Liver (tissue), 9 donors: Measurements from ENCODE around the gene GRB7. TPM values are rescaled to one million over a fixed set of nuclear protein-coding genes. Genes with fewer than 3 reads are reported as not detected.
A peak's percentile ranks its signal among the peaks of the same experiment; 100 is the strongest.

Experiments
- DNase-seq: peaks from one replicate; pipeline ENCODE4 v3.0.0-alpha.2; 2017; ENCODE audit warnings: low spot score
- H3K27ac ChIP-seq, 2 donors: one replicate each; pipeline ENCODE4 v1.7.0; 2013; ENCODE audit warnings: inconsistent platforms in 2 of 2, low read length in 2 of 2, control low read depth in 1 of 2, low read depth in 1 of 2, mild to moderate bottlenecking in 1 of 2
- H3K27me3 ChIP-seq, 4 donors: one replicate each; pipeline versions ENCODE4 v1.6.1 to v1.7.0; 2013; ENCODE audit warnings: low read length in 3 of 4, inconsistent platforms in 1 of 4, mild to moderate bottlenecking in 1 of 4, moderate library complexity in 1 of 4; ENCODE audit not compliant: control insufficient read depth in 4 of 4, insufficient read depth in 4 of 4
- H3K36me3 ChIP-seq, 4 donors: one replicate each; pipeline versions ENCODE4 v1.6.1 to v1.7.0; 2013; ENCODE audit warnings: low read length in 3 of 4, mild to moderate bottlenecking in 3 of 4, low read depth in 1 of 4, moderate library complexity in 1 of 4; ENCODE audit not compliant: control insufficient read depth in 4 of 4, insufficient read depth in 3 of 4
- H3K4me1 ChIP-seq, 4 donors: one replicate each; pipeline versions ENCODE4 v1.6.1 to v1.7.0; 2013; ENCODE audit warnings: low read length in 3 of 4, mild to moderate bottlenecking in 3 of 4, moderate library complexity in 1 of 4; ENCODE audit not compliant: control insufficient read depth in 4 of 4, insufficient read depth in 4 of 4
- H3K4me3 ChIP-seq, 3 donors: one replicate each; pipeline versions ENCODE4 v1.6.1 to v1.7.0; 2013; ENCODE audit warnings: low read length in 3 of 3, control low read depth in 1 of 3, low read depth in 1 of 3, mild to moderate bottlenecking in 1 of 3
- H3K9ac ChIP-seq, 2 donors: one replicate each; pipeline ENCODE4 v1.7.0; 2013; ENCODE audit warnings: low read length in 2 of 2, mild to moderate bottlenecking in 2 of 2, moderate library complexity in 2 of 2, control low read depth in 1 of 2, low read depth in 1 of 2
- H3K9me3 ChIP-seq, 4 donors: one replicate each; pipeline versions ENCODE4 v1.6.1 to v1.7.0; 2013; ENCODE audit warnings: low read length in 3 of 4; ENCODE audit not compliant: control insufficient read depth in 4 of 4
- ATF3 ChIP-seq: IDR thresholded peaks from 2 replicates; pipeline ENCODE4 v1.6.1; 2016; ENCODE audit warnings: antibody characterized with exemption
- CTCF ChIP-seq: fragments of 150-350 bp; IDR thresholded peaks from 2 replicates; pipeline ENCODE4 v1.5.1; 2017; ENCODE audit warnings: improper control_type of control experiment, low read depth, low read length; ENCODE audit not compliant: missing input control
- EGR1 ChIP-seq, 2 donors: IDR thresholded peaks; 2 replicates each; pipeline ENCODE4 v1.6.1; 2016 to 2018; ENCODE audit warnings: antibody characterized with exemption in 2 of 2, low read depth in 2 of 2
- FOXA1 ChIP-seq: IDR thresholded peaks from 2 replicates; pipeline ENCODE4 v1.6.1; 2016; ENCODE audit warnings: antibody characterized with exemption
- FOXA2 ChIP-seq: IDR thresholded peaks from 2 replicates; pipeline ENCODE4 v1.6.1; 2016; ENCODE audit warnings: antibody characterized with exemption
- GABPA ChIP-seq, 2 donors: IDR thresholded peaks in 1 of 2; conservative IDR thresholded peaks in 1 of 2; 2 replicates each; pipeline ENCODE4 v1.6.1; 2016; ENCODE audit warnings: antibody characterized with exemption in 2 of 2, mild to moderate bottlenecking in 1 of 2, moderate library complexity in 1 of 2
- HNF4A ChIP-seq, 2 donors: conservative IDR thresholded peaks; 2 replicates each; pipeline ENCODE4 v1.6.1; 2016; ENCODE audit warnings: antibody characterized with exemption in 2 of 2, mild to moderate bottlenecking in 2 of 2
- HNF4G ChIP-seq: IDR thresholded peaks from 2 replicates; pipeline ENCODE4 v1.6.1; 2016; ENCODE audit warnings: antibody characterized with exemption
- JUND ChIP-seq, 2 donors: IDR thresholded peaks; 2 replicates each; pipeline ENCODE4 v1.6.1; 2016; ENCODE audit warnings: antibody characterized with exemption in 2 of 2
- NR2F2 ChIP-seq: IDR thresholded peaks from 2 replicates; pipeline ENCODE4 v1.6.1; 2016; ENCODE audit warnings: antibody characterized with exemption
- RAD21 ChIP-seq, 2 donors: IDR thresholded peaks; 2 replicates each; pipeline ENCODE4 v1.6.1; 2016; ENCODE audit warnings: antibody characterized with exemption in 2 of 2, mild to moderate bottlenecking in 2 of 2
- REST ChIP-seq: IDR thresholded peaks from 2 replicates; pipeline ENCODE4 v1.6.1; 2016; ENCODE audit warnings: antibody characterized with exemption, mild to moderate bottlenecking
- RXRA ChIP-seq, 2 donors: IDR thresholded peaks; 2 replicates each; pipeline ENCODE4 v1.6.1; 2017 to 2018; ENCODE audit warnings: antibody characterized with exemption in 2 of 2, mild to moderate bottlenecking in 1 of 2
- TAF1 ChIP-seq: conservative IDR thresholded peaks from 2 replicates; pipeline ENCODE4 v1.6.1; 2016; ENCODE audit warnings: antibody characterized with exemption, mild to moderate bottlenecking
- YY1 ChIP-seq: IDR thresholded peaks from 2 replicates; pipeline ENCODE4 v1.6.1; 2016; ENCODE audit warnings: antibody characterized with exemption, mild to moderate bottlenecking
- ZBTB33 ChIP-seq: IDR thresholded peaks from 2 replicates; pipeline ENCODE4 v1.6.1; 2016; ENCODE audit warnings: antibody characterized with exemption
- WGBS: extraction: QIAGEN DNeasy Blood & Tissue Kit; methylation state at CpG from one replicate; pipeline ENCODE4 v1.1.7; 2013; 5-methylcytosine and 5-hydroxymethylcytosine counted together
- polyA plus RNA-seq, 2 donors: library from polyadenylated mRNA; stranded (reverse) in 1 of 2; unstranded in 1 of 2; fragments of 200-250 nt in 1 of 2; fragments of >200 nt in 1 of 2; fragmentation: Nextera tagmentation in 1 of 2; extraction: Ambion mirVana in 1 of 2; gene quantifications; one replicate each; pipeline versions ENCODE4 v1.2.1 to v1.2.3, GENCODE V29; 2013 to 2015
- total RNA-seq, 2 donors: library from RNA; depleted of rRNA; stranded (reverse); fragments of >200 nt; gene quantifications; one replicate each; pipeline ENCODE4 v1.2.3, GENCODE V29; 2014
- donor health status: healthy.
- donor health status: healthy.
- donor health status: healthy.
- donor health status: healthy.
- donor health status: healthy.

GRB7 gene
- total and polyA plus RNA-seq, 4 donors = 1.9 to 6.8 (median 2.5) TPM

- H3K36me3 ChIP-seq = peaks cover 2 to 39% (median 9%) of the 10 kb centered on the region in 4 donors
- H3K27ac ChIP-seq = no peak overlapping the region
- peaks cover 0 to 6% (median 3%) of the 10 kb centered on the region in 4 donors for H3K4me1 ChIP-seq
- no peak for TF ChIP-seq REST
- no peak for TF ChIP-seq NR2F2
- TF ChIP-seq YY1 = no peak
- no peak for TF ChIP-seq RAD21 (IDR thresholded peaks at IDR 0.05)
- no peak for TF ChIP-seq HNF4A (conservative IDR thresholded peaks at IDR 0.05)
- TF ChIP-seq RXRA (IDR thresholded peaks at IDR 0.05) = no peak
- no peak for TF ChIP-seq ATF3
- TF ChIP-seq TAF1 = no peak
- no peak for TF ChIP-seq FOXA1
- TF ChIP-seq JUND (IDR thresholded peaks at IDR 0.05) = no peak
- TF ChIP-seq EGR1 (IDR thresholded peaks at IDR 0.05; ENCODE audit: low read depth in 2 of 2) = no peak
- TF ChIP-seq ZBTB33 = no peak
- TF ChIP-seq FOXA2 = no peak
- TF ChIP-seq HNF4G = no peak
- H3K9ac ChIP-seq = no peak overlapping the region
- no peak for DNase-seq
- WGBS = 96% methylated on average over 6 of the region's 6 CpGs
- H3K9me3 ChIP-seq = no peaks in the 10 kb centered on the region
- H3K4me3 ChIP-seq = no peak overlapping the region
- no peaks in the 10 kb centered on the region for H3K27me3 ChIP-seq
Observed at GRCh38 chr17:39722104-39722503, 15.6 kb upstream of the GRB7 start.

GRCh38 chr17:39722965-39723848 lies 14.5 kb upstream of the GRB7 start:
- WGBS = 88% methylated on average over 34 of the region's 34 CpGs
- no peak overlapping the region for H3K4me3 ChIP-seq
- H3K27me3 ChIP-seq = no peaks in the 10 kb centered on the region
- DNase-seq = peak; percentile 75
- H3K9me3 ChIP-seq = no peaks in the 10 kb centered on the region
- peaks cover 0 to 46% (median 11%) of the 10 kb centered on the region in 4 donors for H3K36me3 ChIP-seq
- no peak for TF ChIP-seq CTCF
- no peak for TF ChIP-seq RXRA (IDR thresholded peaks at IDR 0.05)
- TF ChIP-seq FOXA1 = no peak
- no peak for TF ChIP-seq GABPA (IDR thresholded peaks at IDR 0.05 in 1 of 2, conservative IDR thresholded peaks at IDR 0.05 in 1 of 2)
- peaks cover 0 to 6% (median 2%) of the 10 kb centered on the region in 4 donors for H3K4me1 ChIP-seq
- no peak overlapping the region for H3K27ac ChIP-seq
- H3K9ac ChIP-seq = no peak overlapping the region
